Measurements from ENCODE around the gene URB2. TPM values are rescaled to one million over a fixed set of nuclear protein-coding genes. Genes with fewer than 3 reads are reported as not detected.

The URB2 gene
- polyA plus RNA-seq (2012; ENCODE audit: insufficient read depth, insufficient read length, low read depth): 25.3 TPM

DNA sequence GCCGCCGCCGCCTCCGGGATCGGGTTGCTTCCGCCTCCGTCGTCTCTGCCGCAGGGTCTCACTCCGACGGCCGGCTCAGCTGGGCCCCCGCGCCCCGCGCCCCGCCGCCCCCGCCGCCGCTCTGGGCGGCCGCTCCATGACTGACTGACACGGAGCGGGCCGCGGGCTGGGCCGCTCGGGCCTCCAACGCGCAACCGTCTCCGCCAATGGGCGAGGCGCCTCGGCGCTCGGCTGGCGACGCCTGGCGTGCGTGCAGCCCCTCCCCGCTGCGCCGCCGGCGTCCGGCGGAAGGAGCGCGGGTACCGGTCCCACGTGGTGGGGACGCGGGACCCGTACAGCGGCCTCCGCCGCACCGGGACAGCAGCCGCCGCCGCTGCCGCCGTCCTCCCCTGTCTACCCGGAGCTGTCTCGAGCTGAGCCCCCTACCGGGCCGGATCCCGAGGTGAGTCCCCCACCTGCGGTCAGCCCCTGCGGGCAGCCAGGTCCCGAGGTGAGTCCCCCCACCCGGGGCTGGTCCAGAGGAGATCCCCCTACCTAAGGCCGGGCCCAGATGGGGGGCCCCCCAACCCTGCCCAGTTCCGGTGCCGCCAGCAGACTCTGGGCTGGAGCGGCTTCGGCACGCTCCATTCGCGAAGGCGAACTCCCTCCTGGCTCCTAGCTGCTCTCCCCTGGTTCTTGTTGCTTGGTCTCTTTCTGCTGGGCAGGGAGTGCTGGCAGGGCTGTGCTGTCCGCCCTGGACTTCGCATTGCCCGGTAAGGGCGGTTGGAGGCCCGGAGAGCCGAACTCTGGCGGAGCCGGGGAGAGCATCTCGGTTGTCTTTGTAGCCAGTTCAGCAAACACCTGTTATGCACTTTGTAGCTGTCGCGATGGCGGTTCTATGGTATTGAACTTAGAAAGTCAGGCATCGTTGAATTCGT, at the start of gene URB2, which contains the start of gene TAF5L:
Gene URB2 (plus strand): TSS at position 333 of the 917 bp plus-strand sequence. CDS start 1,387 bp downstream, outside the sequence.
Gene TAF5L (minus strand): TSS at position 208 of the 917 bp plus-strand sequence. CDS start 11,640 bp downstream, outside the sequence.
- Histone ChIP-seq H3K4me3 (ENCODE audit: low read depth, low read length) (peak within 1 kb of the TSS; percentile 99), H3K9me3 (no peaks in the 10 kb centered on the region), H3K27me3 (no peaks in the 10 kb centered on the region), H3K4me1 (no peaks in the 10 kb centered on the region; the same call in none of the 2 replicates), H3K36me3 (peaks cover 19% of the 10 kb centered on the region)
- TF ChIP-seq, protein P1, sequence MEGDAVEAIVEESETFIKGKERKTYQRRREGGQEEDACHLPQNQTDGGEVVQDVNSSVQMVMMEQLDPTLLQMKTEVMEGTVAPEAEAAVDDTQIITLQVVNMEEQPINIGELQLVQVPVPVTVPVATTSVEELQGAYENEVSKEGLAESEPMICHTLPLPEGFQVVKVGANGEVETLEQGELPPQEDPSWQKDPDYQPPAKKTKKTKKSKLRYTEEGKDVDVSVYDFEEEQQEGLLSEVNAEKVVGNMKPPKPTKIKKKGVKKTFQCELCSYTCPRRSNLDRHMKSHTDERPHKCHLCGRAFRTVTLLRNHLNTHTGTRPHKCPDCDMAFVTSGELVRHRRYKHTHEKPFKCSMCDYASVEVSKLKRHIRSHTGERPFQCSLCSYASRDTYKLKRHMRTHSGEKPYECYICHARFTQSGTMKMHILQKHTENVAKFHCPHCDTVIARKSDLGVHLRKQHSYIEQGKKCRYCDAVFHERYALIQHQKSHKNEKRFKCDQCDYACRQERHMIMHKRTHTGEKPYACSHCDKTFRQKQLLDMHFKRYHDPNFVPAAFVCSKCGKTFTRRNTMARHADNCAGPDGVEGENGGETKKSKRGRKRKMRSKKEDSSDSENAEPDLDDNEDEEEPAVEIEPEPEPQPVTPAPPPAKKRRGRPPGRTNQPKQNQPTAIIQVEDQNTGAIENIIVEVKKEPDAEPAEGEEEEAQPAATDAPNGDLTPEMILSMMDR (IDR thresholded peaks at IDR 0.05; ENCODE audit: low read depth, low read length): no peak
- peak; percentile 94 for DNase-seq

DNA sequence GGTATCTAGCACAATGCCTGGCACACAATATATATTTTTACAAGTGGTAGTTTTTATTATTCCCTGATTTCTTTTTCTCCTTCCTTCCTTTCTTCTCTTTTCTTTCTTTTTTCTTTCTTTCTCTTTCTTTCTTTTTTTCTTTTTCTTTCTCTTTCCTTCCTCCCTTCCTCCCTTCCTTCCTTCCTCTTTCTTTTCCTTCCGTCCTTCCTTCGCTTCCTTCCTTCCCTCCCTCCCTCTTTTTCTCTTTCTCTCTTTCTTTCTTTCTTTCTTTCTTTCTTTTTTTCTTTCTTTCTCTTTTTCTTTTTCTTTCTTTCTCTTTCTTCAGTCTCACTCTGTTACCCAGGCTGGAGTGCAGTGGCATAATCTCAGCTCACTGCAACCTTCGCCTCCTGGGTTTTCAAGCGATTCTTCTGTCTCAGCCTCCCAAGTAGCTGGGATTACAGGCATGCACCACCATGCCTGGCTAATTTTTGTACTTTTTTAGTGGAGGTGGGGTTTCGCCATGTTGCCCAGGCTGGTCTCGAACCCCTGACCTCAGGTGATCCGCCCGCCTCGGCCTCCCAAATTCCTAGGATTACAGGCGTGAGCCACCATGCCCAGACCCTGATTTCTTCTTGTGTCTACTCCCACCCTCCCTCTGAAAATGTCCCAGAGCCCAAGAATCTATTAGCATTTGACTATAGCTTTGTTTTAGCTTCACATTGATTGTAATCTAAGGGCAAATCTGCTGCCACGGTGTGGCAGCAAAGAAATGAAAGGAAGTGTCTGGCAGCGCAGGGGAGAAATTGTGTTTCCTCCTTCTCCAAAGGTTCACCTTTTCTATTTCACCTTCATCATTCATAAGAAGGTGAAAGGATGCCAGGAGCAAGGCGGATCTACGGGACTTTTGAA, 47.6 kb upstream of the URB2 start:
- TF ChIP-seq, protein P1 (IDR thresholded peaks at IDR 0.05; ENCODE audit: low read depth, low read length): no peak
- Histone ChIP-seq H3K9me3 (no peaks in the 10 kb centered on the region), H3K4me3 (ENCODE audit: low read depth, low read length) (no peak overlapping the region; the same call in 1 of the 2 replicates), H3K27me3 (no peaks in the 10 kb centered on the region), H3K36me3 (no peaks in the 10 kb centered on the region), H3K4me1 (peaks cover 15% of the 10 kb centered on the region)
- no peak for DNase-seq

DNA sequence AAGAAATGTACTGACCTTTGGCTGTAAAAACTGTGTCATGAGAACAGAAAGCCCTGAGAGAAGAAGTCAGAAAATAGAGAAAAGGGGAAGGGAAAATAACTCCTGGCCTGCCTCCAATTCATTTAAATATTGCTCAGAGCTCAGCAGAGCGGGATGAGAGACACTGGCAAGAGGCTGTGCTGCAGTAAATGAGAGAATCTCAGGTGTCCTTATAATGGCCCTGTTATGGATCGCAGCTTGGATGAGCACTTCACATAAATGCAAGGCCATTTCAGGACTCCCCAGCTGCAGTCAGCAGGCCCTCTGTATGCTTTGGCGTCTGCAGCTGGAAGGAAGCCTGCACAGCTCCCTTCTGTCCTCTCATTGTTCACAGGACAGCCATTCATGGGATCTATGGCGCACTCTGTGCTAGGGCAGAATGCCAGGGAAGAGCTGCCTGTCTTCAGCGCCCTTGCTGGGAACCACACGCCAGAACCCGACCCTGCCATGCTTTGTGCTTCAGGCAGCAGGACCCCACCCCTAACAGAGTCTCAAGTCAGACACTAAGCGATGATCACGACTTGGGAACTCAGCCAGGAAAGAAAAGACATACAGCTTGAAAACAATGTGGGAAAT, 46.9 kb upstream of the URB2 start:
- H3K4me1 ChIP-seq: peaks cover 15% of the 10 kb centered on the region
- H3K27me3 ChIP-seq: no peaks in the 10 kb centered on the region
- no peaks in the 10 kb centered on the region for H3K9me3 ChIP-seq
- TF ChIP-seq, protein P1 (IDR thresholded peaks at IDR 0.05; ENCODE audit: low read depth, low read length): no peak
- DNase-seq: peak; percentile 68
- no peaks in the 10 kb centered on the region for H3K36me3 ChIP-seq
- peak overlapping the region; percentile 17 for H3K4me3 ChIP-seq (ENCODE audit: low read depth, low read length)

DNA sequence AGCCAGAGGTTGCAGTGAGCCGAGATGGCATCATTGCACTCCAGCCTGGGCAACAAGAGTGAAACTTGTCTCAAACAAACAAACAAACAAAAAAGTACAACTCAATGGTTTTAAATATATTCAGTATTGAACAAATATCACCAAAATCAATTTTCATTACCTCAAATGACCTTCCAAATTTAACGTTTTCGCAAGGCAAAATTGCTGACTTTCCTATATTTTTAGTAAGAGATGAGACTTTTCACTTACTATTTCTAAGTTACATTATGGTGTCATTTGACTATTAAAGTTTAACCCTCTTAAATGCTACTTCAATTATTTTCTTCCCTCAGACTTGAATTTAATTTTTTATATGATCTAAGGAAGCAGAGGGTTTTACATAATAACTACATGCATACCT, 44.6 kb upstream of the URB2 start:
- DNase-seq: no peak
- Histone ChIP-seq H3K36me3 (no peaks in the 10 kb centered on the region), H3K4me1 (peaks cover 9% of the 10 kb centered on the region), H3K27me3 (no peaks in the 10 kb centered on the region), H3K4me3 (ENCODE audit: low read depth, low read length) (no peak overlapping the region), H3K9me3 (no peaks in the 10 kb centered on the region)
- TF ChIP-seq, protein P1 (IDR thresholded peaks at IDR 0.05; ENCODE audit: low read depth, low read length): no peak

DNA sequence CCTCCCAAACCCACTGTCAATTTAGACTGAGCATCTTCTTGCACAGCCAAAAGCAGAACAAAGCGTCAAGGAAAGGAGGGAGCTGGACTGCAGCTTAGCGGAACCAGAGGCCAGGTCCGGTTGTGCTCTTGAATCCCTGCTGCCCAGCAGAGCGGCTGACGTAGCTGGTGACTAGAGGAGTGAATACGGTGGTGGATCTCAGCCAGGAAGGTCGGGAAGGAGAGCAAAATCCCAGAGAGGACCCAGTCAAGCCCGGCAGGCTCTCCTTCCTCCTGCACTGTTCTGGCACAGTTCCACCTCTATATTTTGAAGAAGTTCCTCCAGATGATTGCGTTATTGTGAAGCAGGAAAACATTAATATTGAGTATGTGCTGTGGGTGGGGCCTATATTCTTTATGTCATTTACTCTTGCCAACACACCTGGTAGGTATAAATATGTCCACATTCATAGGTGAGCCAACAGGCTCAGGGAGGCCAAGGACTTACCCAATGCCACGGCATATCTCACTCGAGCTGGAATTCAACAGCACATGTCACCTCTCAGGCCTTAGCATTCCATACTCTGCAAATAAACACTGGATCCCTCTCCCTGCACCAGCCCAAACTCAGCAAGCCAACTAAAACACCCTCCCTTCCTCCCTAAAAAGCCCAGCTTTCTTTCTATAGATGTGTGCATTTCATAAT, 43.9 kb upstream of the URB2 start:
- H3K4me3 ChIP-seq (ENCODE audit: low read depth, low read length): no peak overlapping the region
- H3K36me3 ChIP-seq: no peaks in the 10 kb centered on the region
- TF ChIP-seq, protein P1 (IDR thresholded peaks at IDR 0.05; ENCODE audit: low read depth, low read length): no peak
- no peaks in the 10 kb centered on the region for H3K27me3 ChIP-seq
- peaks cover 9% of the 10 kb centered on the region for H3K4me1 ChIP-seq
- H3K9me3 ChIP-seq: no peaks in the 10 kb centered on the region
- DNase-seq: no peak

Data from BE2C (cell line).